ENCODE measurements around the gene CLSTN2. TPM values are rescaled to one million over a fixed set of nuclear protein-coding genes. Genes with fewer than 3 reads are reported as not detected.

Gene CLSTN2
- total and polyA plus RNA-seq, 3 donors from 2014 or later, result 3.1 to 5.7 (median 3.8) TPM

- TF ChIP-seq POLR2A (IDR thresholded peaks at IDR 0.05) (no peak), CTCF (IDR thresholded peaks at IDR 0.05) (no peak)
- no peak for DNase-seq
- peaks cover 3% of the 10 kb centered on the region for H3K4me1 ChIP-seq
- WGBS, 2 donors, result 86 to 97% methylated on average over 6 of the region's 6 CpGs
- no peak overlapping the region for H3K4me3 ChIP-seq
- no peaks in the 10 kb centered on the region for H3K36me3 ChIP-seq (ENCODE audit: low read depth, missing control alignments)
- intact Hi-C loops (cut with DNase I; ENCODE audit: low total_unique reads), result no loop called here
- no peaks in the 10 kb centered on the region for H3K9me3 ChIP-seq
- H3K27me3 ChIP-seq, result no peaks in the 10 kb centered on the region
- H3K27ac ChIP-seq, result no peak overlapping the region
These were observed 468.6 kb downstream of the CLSTN2 start for GRCh38 chr3:140403608-140404007.

- Histone ChIP-seq H3K4me3 (no peak overlapping the region), H3K4me1 (peaks cover 4% of the 10 kb centered on the region), H3K9me3 (no peaks in the 10 kb centered on the region), H3K36me3 (ENCODE audit: low read depth, missing control alignments) (no peaks in the 10 kb centered on the region), H3K27me3 (no peaks in the 10 kb centered on the region), H3K27ac (peak overlapping the region in 1 of 2 donors; percentile 52)
- TF ChIP-seq POLR2A (IDR thresholded peaks at IDR 0.05) (no peak), CTCF (IDR thresholded peaks at IDR 0.05) (no peak)
- intact Hi-C loops (cut with DNase I; ENCODE audit: low total_unique reads), result no loop called here
- no peak for DNase-seq
These were observed 471.7 kb downstream of the CLSTN2 start for GRCh38 chr3:140406655-140407054.

- H3K4me3 ChIP-seq, result no peak overlapping the region
- H3K36me3 ChIP-seq (ENCODE audit: low read depth, missing control alignments), result no peaks in the 10 kb centered on the region
- no peaks in the 10 kb centered on the region for H3K9me3 ChIP-seq
- no peaks in the 10 kb centered on the region for H3K27me3 ChIP-seq
- DNase-seq, result no peak
- 68 to 83% methylated on average over 3 of the region's 3 CpGs for WGBS, 2 donors
- intact Hi-C loops (cut with DNase I; ENCODE audit: low total_unique reads), result no loop called here
- no peak overlapping the region for H3K27ac ChIP-seq
- TF ChIP-seq POLR2A (IDR thresholded peaks at IDR 0.05), result no peak
- no peak for TF ChIP-seq CTCF (IDR thresholded peaks at IDR 0.05)
- peaks cover 4% of the 10 kb centered on the region for H3K4me1 ChIP-seq
These were observed 473.3 kb downstream of the CLSTN2 start for GRCh38 chr3:140408252-140408651.

- intact Hi-C loops (cut with DNase I; ENCODE audit: low total_unique reads), result no loop called here
- Histone ChIP-seq H3K4me3 (no peak overlapping the region), H3K4me1 (peaks cover 9% of the 10 kb centered on the region), H3K27ac (no peak overlapping the region), H3K36me3 (ENCODE audit: low read depth, missing control alignments) (no peaks in the 10 kb centered on the region), H3K27me3 (no peaks in the 10 kb centered on the region), H3K9me3 (no peaks in the 10 kb centered on the region)
- DNase-seq, result no peak
- TF ChIP-seq CTCF (IDR thresholded peaks at IDR 0.05), result no peak
- TF ChIP-seq POLR2A (IDR thresholded peaks at IDR 0.05), result no peak
- 82 to 83% methylated on average over 3 of the region's 3 CpGs for WGBS, 2 donors
These were observed 481.7 kb downstream of the CLSTN2 start for GRCh38 chr3:140416666-140417065.

GRCh38 chr3:140420621-140421357, 485.8 kb downstream of the CLSTN2 start:
- H3K4me3 ChIP-seq, result no peak overlapping the region
- peak; percentile 38 for DNase-seq
- WGBS, 2 donors, result 42 to 45% methylated on average over 9 of the region's 9 CpGs
- no peaks in the 10 kb centered on the region for H3K9me3 ChIP-seq
- intact Hi-C loops (cut with DNase I; ENCODE audit: low total_unique reads), result no loop called here
- H3K36me3 ChIP-seq (ENCODE audit: low read depth, missing control alignments), result no peaks in the 10 kb centered on the region
- peaks cover 9% of the 10 kb centered on the region for H3K4me1 ChIP-seq
- H3K27ac ChIP-seq, result no peak overlapping the region
- no peaks in the 10 kb centered on the region for H3K27me3 ChIP-seq
- no peak for TF ChIP-seq POLR2A (IDR thresholded peaks at IDR 0.05)
- TF ChIP-seq CTCF (IDR thresholded peaks at IDR 0.05), result peak in 1 of 3 experiments; percentile 19
